GM12873 (cell line): ENCODE measurements around the gene PPA1.

ENCODE experiments used
- TF ChIP-seq, protein P1 (sequence below): IDR thresholded peaks from 2 replicates; pipeline ENCODE4 v1.5.1; 2012; ENCODE audit warnings: low read depth, mild to moderate bottlenecking, moderate library complexity, low read length, control low read depth; ENCODE audit not compliant: insufficient read depth; ENCODE audit errors: missing control alignments

Gene PPA1

DNA sequence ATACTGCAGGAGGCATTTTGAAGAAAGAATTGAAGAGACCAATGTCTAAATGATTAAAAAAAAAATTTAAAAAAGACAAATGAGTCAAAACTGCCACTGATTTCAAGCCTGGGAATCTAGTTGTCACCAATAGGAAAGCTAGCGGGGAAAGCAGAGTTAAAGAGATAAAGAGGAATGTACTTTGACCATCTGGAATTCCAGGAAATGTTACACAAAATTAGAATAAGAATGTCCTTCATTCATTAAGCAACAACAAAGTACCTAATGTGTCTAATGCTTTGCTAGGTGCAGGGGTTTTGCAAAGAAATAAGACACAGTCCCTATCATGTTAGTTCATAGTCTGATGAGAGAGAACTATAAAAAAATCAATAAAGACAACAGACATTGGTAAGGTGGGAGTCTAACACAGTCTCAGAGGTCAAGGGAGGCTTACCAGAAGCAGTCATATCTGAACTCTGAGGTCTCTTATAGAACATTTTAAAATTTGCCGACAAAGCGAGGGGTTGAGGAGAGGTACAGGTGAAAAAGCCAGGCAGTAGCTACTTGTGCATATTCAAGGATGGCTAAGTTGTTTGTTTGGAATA lies 77.9 kb downstream of the PPA1 start:
- TF ChIP-seq, protein P1, sequence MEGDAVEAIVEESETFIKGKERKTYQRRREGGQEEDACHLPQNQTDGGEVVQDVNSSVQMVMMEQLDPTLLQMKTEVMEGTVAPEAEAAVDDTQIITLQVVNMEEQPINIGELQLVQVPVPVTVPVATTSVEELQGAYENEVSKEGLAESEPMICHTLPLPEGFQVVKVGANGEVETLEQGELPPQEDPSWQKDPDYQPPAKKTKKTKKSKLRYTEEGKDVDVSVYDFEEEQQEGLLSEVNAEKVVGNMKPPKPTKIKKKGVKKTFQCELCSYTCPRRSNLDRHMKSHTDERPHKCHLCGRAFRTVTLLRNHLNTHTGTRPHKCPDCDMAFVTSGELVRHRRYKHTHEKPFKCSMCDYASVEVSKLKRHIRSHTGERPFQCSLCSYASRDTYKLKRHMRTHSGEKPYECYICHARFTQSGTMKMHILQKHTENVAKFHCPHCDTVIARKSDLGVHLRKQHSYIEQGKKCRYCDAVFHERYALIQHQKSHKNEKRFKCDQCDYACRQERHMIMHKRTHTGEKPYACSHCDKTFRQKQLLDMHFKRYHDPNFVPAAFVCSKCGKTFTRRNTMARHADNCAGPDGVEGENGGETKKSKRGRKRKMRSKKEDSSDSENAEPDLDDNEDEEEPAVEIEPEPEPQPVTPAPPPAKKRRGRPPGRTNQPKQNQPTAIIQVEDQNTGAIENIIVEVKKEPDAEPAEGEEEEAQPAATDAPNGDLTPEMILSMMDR: no peak
